ENCODE measurements around the gene ANKIB1. TPM values are rescaled to one million over a fixed set of nuclear protein-coding genes. Genes with fewer than 3 reads are reported as not detected.

The ANKIB1 gene
- polyA plus RNA-seq: 38.2 TPM
- long read RNA-seq, donor 1, full-length matches to known transcripts: 2 of 2 reads
- long read RNA-seq, donor 1, partial matches to known transcripts: 0 of 2 reads
- long read RNA-seq, donor 1, other reads (novel, unspliced or antisense): 0 of 2 reads
- long read RNA-seq, donor 2, full-length matches to known transcripts: 3 of 3 reads
- long read RNA-seq, donor 2, partial matches to known transcripts: 0 of 3 reads
- long read RNA-seq, donor 2, other reads (novel, unspliced or antisense): 0 of 3 reads
- long read RNA-seq, donor 3, full-length matches to known transcripts: 3 of 3 reads
- long read RNA-seq, donor 3, partial matches to known transcripts: 0 of 3 reads
- long read RNA-seq, donor 3, other reads (novel, unspliced or antisense): 0 of 3 reads
- long read RNA-seq, donor 4: 0 reads
- long read RNA-seq, donor 5, full-length matches to known transcripts: 3 of 3 reads
- long read RNA-seq, donor 5, partial matches to known transcripts: 0 of 3 reads
- long read RNA-seq, donor 5, other reads (novel, unspliced or antisense): 0 of 3 reads
- long read RNA-seq, donor 6: 0 reads
- long read RNA-seq, donor 7: 0 reads
- long read RNA-seq, donor 8, full-length matches to known transcripts: 2 of 2 reads
- long read RNA-seq, donor 8, partial matches to known transcripts: 0 of 2 reads
- long read RNA-seq, donor 8, other reads (novel, unspliced or antisense): 0 of 2 reads
- long read RNA-seq, donor 9, full-length matches to known transcripts: 1 of 7 reads
- long read RNA-seq, donor 9, partial matches to known transcripts: 6 of 7 reads
- long read RNA-seq, donor 9, other reads (novel, unspliced or antisense): 0 of 7 reads
- long read RNA-seq, donor 10: 0 reads
- long read RNA-seq, donor 11: 0 reads

GRCh38 chr7:92245487-92246359 lies at the start of gene ANKIB1, which contains the start of gene KRIT1:
ANKIB1 (plus strand) TSS chr7:92245974; CDS start chr7:92294979, 49,005 bp downstream.
KRIT1 (minus strand) TSS chr7:92245914; CDS start chr7:92242135, 3,779 bp downstream.
- DNase-seq: peak; percentile 83 to 93
- WGBS (ENCODE audit: insufficient coverage, low lambda C conversion rate): no CpG with 5 or more reads among the region's 71 CpGs
- H3K36me3 ChIP-seq (ENCODE audit: control insufficient read depth, insufficient read depth, low read length): peaks cover 6% of the 10 kb centered on the region
- H3K4me1 ChIP-seq (ENCODE audit: control insufficient read depth, insufficient read depth, low read length): peaks cover 9% of the 10 kb centered on the region
- H3K4me3 ChIP-seq (ENCODE audit: low read length): peak within 1 kb of the TSS; percentile 76
- H3K27me3 ChIP-seq (ENCODE audit: control insufficient read depth, insufficient read depth, low read length): no peaks in the 10 kb centered on the region
- no peaks in the 10 kb centered on the region for H3K9me3 ChIP-seq (ENCODE audit: control insufficient read depth, low read depth, low read length)
- H3K27ac ChIP-seq (ENCODE audit: low read length): peak within 1 kb of the TSS; percentile 90

GRCh38 chr7:92200791-92201190 lies 45.0 kb upstream of the ANKIB1 start:
- Histone ChIP-seq H3K4me3 (ENCODE audit: low read length) (no peak overlapping the region), H3K36me3 (ENCODE audit: control insufficient read depth, insufficient read depth, low read length) (peaks cover 39% of the 10 kb centered on the region), H3K9me3 (ENCODE audit: control insufficient read depth, low read depth, low read length) (peaks cover under 1% of the 10 kb centered on the region), H3K27me3 (ENCODE audit: control insufficient read depth, insufficient read depth, low read length) (no peaks in the 10 kb centered on the region), H3K4me1 (ENCODE audit: control insufficient read depth, insufficient read depth, low read length) (no peaks in the 10 kb centered on the region), H3K27ac (ENCODE audit: low read length) (no peak overlapping the region)
- 86% methylated on average over 1 of the region's 1 CpG for WGBS (ENCODE audit: insufficient coverage, low lambda C conversion rate)
- no peak for DNase-seq

DNA sequence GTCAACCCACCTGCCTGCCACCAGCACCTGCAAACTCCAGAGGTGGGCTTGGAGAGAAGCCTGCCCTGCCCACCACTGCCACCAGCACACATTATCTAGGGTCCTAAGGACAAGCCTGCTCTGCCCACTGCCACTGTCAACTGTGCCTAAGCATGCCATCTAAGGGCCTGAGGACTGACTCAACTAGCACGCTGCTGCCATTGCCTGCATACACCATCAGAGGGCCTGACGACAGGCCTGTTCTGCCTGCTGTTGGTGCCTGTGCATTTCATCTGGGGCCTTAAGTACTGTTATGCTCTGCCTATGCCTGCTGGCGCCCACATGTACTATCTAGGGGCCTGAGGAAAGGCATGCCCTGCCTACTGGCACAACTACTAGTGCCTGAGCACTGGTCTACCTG lies 39.8 kb upstream of the ANKIB1 start:
- WGBS (ENCODE audit: insufficient coverage, low lambda C conversion rate): no CpG with 5 or more reads among the region's 3 CpGs
- H3K36me3 ChIP-seq (ENCODE audit: control insufficient read depth, insufficient read depth, low read length): peaks cover 43% of the 10 kb centered on the region
- H3K9me3 ChIP-seq (ENCODE audit: control insufficient read depth, low read depth, low read length): peaks cover 29% of the 10 kb centered on the region
- H3K4me1 ChIP-seq (ENCODE audit: control insufficient read depth, insufficient read depth, low read length): no peaks in the 10 kb centered on the region
- no peak overlapping the region for H3K27ac ChIP-seq (ENCODE audit: low read length)
- no peak for DNase-seq
- H3K27me3 ChIP-seq (ENCODE audit: control insufficient read depth, insufficient read depth, low read length): no peaks in the 10 kb centered on the region
- H3K4me3 ChIP-seq (ENCODE audit: low read length): no peak overlapping the region

- Histone ChIP-seq H3K4me1 (ENCODE audit: control insufficient read depth, insufficient read depth, low read length) (no peaks in the 10 kb centered on the region), H3K36me3 (ENCODE audit: control insufficient read depth, insufficient read depth, low read length) (peaks cover 49% of the 10 kb centered on the region), H3K4me3 (ENCODE audit: low read length) (no peak overlapping the region), H3K27me3 (ENCODE audit: control insufficient read depth, insufficient read depth, low read length) (no peaks in the 10 kb centered on the region), H3K27ac (ENCODE audit: low read length) (no peak overlapping the region), H3K9me3 (ENCODE audit: control insufficient read depth, low read depth, low read length) (peaks cover 29% of the 10 kb centered on the region)
- no CpG with 5 or more reads among the region's 1 CpG for WGBS (ENCODE audit: insufficient coverage, low lambda C conversion rate)
- DNase-seq: no peak
Measured at GRCh38 chr7:92206672-92207071, 39.1 kb upstream of the ANKIB1 start.

DNA sequence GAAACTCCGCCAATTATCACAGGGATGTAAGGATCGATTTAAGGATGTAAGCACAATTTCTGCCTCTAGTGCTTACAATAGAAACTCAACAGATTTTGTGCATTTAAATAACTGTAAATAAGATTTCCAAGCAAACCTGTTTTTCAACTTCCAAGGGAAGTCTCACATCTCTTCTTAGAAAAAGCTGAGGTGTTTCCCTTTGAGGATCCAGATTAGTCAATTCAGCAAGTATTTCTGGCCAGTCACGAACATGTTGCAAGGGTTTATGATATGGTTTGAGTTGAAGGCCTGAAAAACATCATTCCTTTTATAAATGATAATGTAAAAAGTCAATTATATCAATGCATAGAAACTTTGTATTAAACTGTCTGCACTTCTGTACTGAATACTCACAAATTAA lies 24.0 kb upstream of the ANKIB1 start:
- no peak overlapping the region for H3K27ac ChIP-seq (ENCODE audit: low read length)
- peaks cover 58% of the 10 kb centered on the region for H3K36me3 ChIP-seq (ENCODE audit: control insufficient read depth, insufficient read depth, low read length)
- no peak for DNase-seq
- no peaks in the 10 kb centered on the region for H3K9me3 ChIP-seq (ENCODE audit: control insufficient read depth, low read depth, low read length)
- no peak overlapping the region for H3K4me3 ChIP-seq (ENCODE audit: low read length)
- H3K27me3 ChIP-seq (ENCODE audit: control insufficient read depth, insufficient read depth, low read length): no peaks in the 10 kb centered on the region
- H3K4me1 ChIP-seq (ENCODE audit: control insufficient read depth, insufficient read depth, low read length): no peaks in the 10 kb centered on the region
- WGBS (ENCODE audit: insufficient coverage, low lambda C conversion rate): 100% methylated on average over 2 of the region's 3 CpGs

- DNase-seq: no peak
- Histone ChIP-seq H3K36me3 (ENCODE audit: control insufficient read depth, insufficient read depth, low read length) (peaks cover 44% of the 10 kb centered on the region), H3K4me1 (ENCODE audit: control insufficient read depth, insufficient read depth, low read length) (no peaks in the 10 kb centered on the region), H3K27me3 (ENCODE audit: control insufficient read depth, insufficient read depth, low read length) (no peaks in the 10 kb centered on the region), H3K9me3 (ENCODE audit: control insufficient read depth, low read depth, low read length) (no peaks in the 10 kb centered on the region), H3K27ac (ENCODE audit: low read length) (no peak overlapping the region), H3K4me3 (ENCODE audit: low read length) (no peak overlapping the region)
- WGBS (ENCODE audit: insufficient coverage, low lambda C conversion rate): 78% methylated on average over 1 of the region's 4 CpGs
Measured at GRCh38 chr7:92226981-92227380, 18.8 kb upstream of the ANKIB1 start.

DNA sequence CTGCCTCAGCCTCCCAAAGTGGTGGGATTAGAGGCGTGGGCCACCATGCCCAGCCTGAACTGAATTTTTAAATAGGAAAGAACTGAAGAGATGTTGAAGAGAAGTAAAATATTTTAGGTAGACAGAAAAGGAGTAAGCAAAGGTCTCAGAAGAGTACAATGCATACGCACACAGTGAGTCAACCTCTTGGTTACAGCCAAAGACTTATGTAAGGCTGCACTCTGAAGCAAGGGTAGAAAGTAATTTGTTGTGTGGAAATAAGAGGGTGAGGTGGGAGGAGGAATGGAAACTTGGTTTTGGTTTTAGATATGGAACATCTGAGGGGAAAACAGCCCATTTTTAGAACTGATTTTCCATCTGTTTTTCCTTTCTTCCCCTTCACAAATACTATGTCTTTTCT lies 17.7 kb upstream of the ANKIB1 start:
- H3K4me1 ChIP-seq (ENCODE audit: control insufficient read depth, insufficient read depth, low read length): no peaks in the 10 kb centered on the region
- H3K9me3 ChIP-seq (ENCODE audit: control insufficient read depth, low read depth, low read length): no peaks in the 10 kb centered on the region
- H3K4me3 ChIP-seq (ENCODE audit: low read length): no peak overlapping the region
- no peaks in the 10 kb centered on the region for H3K27me3 ChIP-seq (ENCODE audit: control insufficient read depth, insufficient read depth, low read length)
- WGBS (ENCODE audit: insufficient coverage, low lambda C conversion rate): no CpG with 5 or more reads among the region's 2 CpGs
- no peak for DNase-seq
- H3K36me3 ChIP-seq (ENCODE audit: control insufficient read depth, insufficient read depth, low read length): peaks cover 44% of the 10 kb centered on the region
- H3K27ac ChIP-seq (ENCODE audit: low read length): no peak overlapping the region

DNA sequence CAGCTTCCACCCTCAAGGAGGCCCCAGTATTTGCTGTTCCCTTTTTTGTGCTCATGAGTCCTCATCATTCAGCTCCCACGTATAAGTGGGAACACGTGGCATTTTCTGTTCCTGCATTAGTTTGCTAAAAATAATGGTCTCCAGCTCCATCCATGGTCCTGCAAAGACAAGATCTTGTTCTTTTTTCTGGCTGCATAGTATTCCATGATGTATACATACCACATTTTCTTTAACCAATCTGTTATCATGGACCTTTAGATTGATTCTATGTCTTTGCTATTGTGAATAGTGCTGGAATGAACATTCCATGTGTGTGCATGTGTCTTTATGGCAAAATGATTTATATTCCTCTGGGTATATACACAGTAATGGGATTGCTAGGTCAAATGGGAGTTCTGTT lies 17.0 kb upstream of the ANKIB1 start:
- Histone ChIP-seq H3K36me3 (ENCODE audit: control insufficient read depth, insufficient read depth, low read length) (peaks cover 44% of the 10 kb centered on the region), H3K4me1 (ENCODE audit: control insufficient read depth, insufficient read depth, low read length) (no peaks in the 10 kb centered on the region)
- WGBS (ENCODE audit: insufficient coverage, low lambda C conversion rate): 100% methylated on average over 2 of the region's 2 CpGs

GRCh38 chr7:92230547-92230946 lies 15.2 kb upstream of the ANKIB1 start:
- no peaks in the 10 kb centered on the region for H3K9me3 ChIP-seq (ENCODE audit: control insufficient read depth, low read depth, low read length)
- no peak overlapping the region for H3K4me3 ChIP-seq (ENCODE audit: low read length)
- no peaks in the 10 kb centered on the region for H3K4me1 ChIP-seq (ENCODE audit: control insufficient read depth, insufficient read depth, low read length)
- H3K36me3 ChIP-seq (ENCODE audit: control insufficient read depth, insufficient read depth, low read length): peaks cover 43% of the 10 kb centered on the region
- DNase-seq: no peak
- WGBS (ENCODE audit: insufficient coverage, low lambda C conversion rate): 94% methylated on average over 2 of the region's 2 CpGs
- H3K27me3 ChIP-seq (ENCODE audit: control insufficient read depth, insufficient read depth, low read length): no peaks in the 10 kb centered on the region
- no peak overlapping the region for H3K27ac ChIP-seq (ENCODE audit: low read length)

More for the DNA sequence above, 17.0 kb upstream of the ANKIB1 start:
- no peak overlapping the region for H3K27ac ChIP-seq (ENCODE audit: low read length)
- no peak for DNase-seq
- H3K9me3 ChIP-seq (ENCODE audit: control insufficient read depth, low read depth, low read length): no peaks in the 10 kb centered on the region
- H3K4me3 ChIP-seq (ENCODE audit: low read length): no peak overlapping the region
- H3K27me3 ChIP-seq (ENCODE audit: control insufficient read depth, insufficient read depth, low read length): no peaks in the 10 kb centered on the region

DNA sequence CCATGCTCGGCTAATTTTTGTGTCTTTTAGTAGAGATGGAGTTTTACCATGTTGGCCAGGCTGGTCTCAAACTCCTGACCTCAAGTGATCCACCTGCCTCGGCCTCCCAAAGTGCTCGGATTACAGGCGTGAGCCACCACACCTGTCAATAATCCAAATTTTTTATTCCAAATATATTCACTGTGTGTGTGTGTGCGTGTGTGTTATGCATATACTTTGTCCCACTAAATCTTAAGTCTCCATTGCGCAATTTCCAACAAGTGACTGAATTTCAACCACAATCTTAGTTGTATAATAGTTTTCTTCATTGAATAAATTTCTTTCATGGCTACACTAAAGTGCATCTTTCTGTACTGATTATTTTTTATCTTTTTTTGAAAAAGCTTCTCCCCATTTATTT lies 2.8 kb upstream of the ANKIB1 start:
- H3K4me1 ChIP-seq (ENCODE audit: control insufficient read depth, insufficient read depth, low read length): peaks cover 6% of the 10 kb centered on the region
- H3K36me3 ChIP-seq (ENCODE audit: control insufficient read depth, insufficient read depth, low read length): peaks cover 22% of the 10 kb centered on the region
- H3K4me3 ChIP-seq (ENCODE audit: low read length): no peak overlapping the region
- H3K27ac ChIP-seq (ENCODE audit: low read length): no peak overlapping the region
- no peaks in the 10 kb centered on the region for H3K9me3 ChIP-seq (ENCODE audit: control insufficient read depth, low read depth, low read length)
- no peak for DNase-seq
- no peaks in the 10 kb centered on the region for H3K27me3 ChIP-seq (ENCODE audit: control insufficient read depth, insufficient read depth, low read length)
- WGBS (ENCODE audit: insufficient coverage, low lambda C conversion rate): 93% methylated on average over 3 of the region's 6 CpGs
